Medulla oblongata (tissue), 1 donor: ENCODE measurements around the gene MTFR1L.
A peak's percentile ranks its signal among the peaks of the same experiment; 100 is the strongest.
"Not testable (repeated sequence)": the region's sequence is repeated elsewhere in the genome, so short reads cannot be mapped to it uniquely, and the experiment has no call there.

Experiments
- DNase-seq: peaks from one replicate; pipeline ENCODE4 v3.0.0-alpha.2; 2015; ENCODE audit errors: extremely low spot score

The MTFR1L gene

GRCh38 chr1:25825605-25826004 is 5.9 kb downstream of the MTFR1L start:
- DNase-seq: peak; percentile 43

GRCh38 chr1:25826571-25826970 is 6.8 kb downstream of the MTFR1L start:
- no peak for DNase-seq

GRCh38 chr1:25828491-25828890 is 8.7 kb downstream of the MTFR1L start:
- DNase-seq: no peak

- no peak for DNase-seq
These were observed 9.3 kb downstream of the MTFR1L start for GRCh38 chr1:25829046-25829445.

- DNase-seq: no peak
These were observed 11.9 kb downstream of the MTFR1L start for GRCh38 chr1:25831569-25832196.

- no peak for DNase-seq
These were observed 12.7 kb downstream of the MTFR1L start for GRCh38 chr1:25832336-25833037.

- no peak for DNase-seq
These were observed 13.4 kb downstream of the MTFR1L start for GRCh38 chr1:25833158-25833557.

GRCh38 chr1:25834894-25835293 is 15.1 kb downstream of the MTFR1L start:
- DNase-seq: no peak

GRCh38 chr1:25836695-25837094 is 16.9 kb downstream of the MTFR1L start:
- DNase-seq: no peak

GRCh38 chr1:25837262-25837875 is 17.6 kb downstream of the MTFR1L start:
- DNase-seq: no peak

GRCh38 chr1:25839808-25840207 is 20.1 kb downstream of the MTFR1L start:
- DNase-seq: not testable (repeated sequence)

GRCh38 chr1:25843483-25843882 is 23.7 kb downstream of the MTFR1L start:
- DNase-seq: no peak

GRCh38 chr1:25844536-25845337 is 25.0 kb downstream of the MTFR1L start:
- DNase-seq: no peak

GRCh38 chr1:25845664-25846063 is 25.9 kb downstream of the MTFR1L start:
- no peak for DNase-seq

GRCh38 chr1:25847929-25848328 is 28.2 kb downstream of the MTFR1L start:
- DNase-seq: no peak

- no peak for DNase-seq
These were observed 28.8 kb downstream of the MTFR1L start for GRCh38 chr1:25848531-25848930.

GRCh38 chr1:25854554-25854953 is 34.8 kb downstream of the MTFR1L start:
- no peak for DNase-seq

- DNase-seq: no peak
These were observed 37.1 kb downstream of the MTFR1L start for GRCh38 chr1:25856856-25857255.

- no peak for DNase-seq
These were observed 38.7 kb downstream of the MTFR1L start for GRCh38 chr1:25858494-25858893.

- peak; percentile 83 for DNase-seq
These were observed 39.4 kb downstream of the MTFR1L start, which contains the start of gene AUNIP for GRCh38 chr1:25858906-25859789. AUNIP (minus strand) TSS chr1:25859457; CDS start chr1:25859357, 100 bp downstream.
